ENCODE measurements around the gene RBM10. TPM values are rescaled to one million over a fixed set of nuclear protein-coding genes. Genes with fewer than 3 reads are reported as not detected.

RBM10 gene
- total and polyA plus RNA-seq, 9 of the 15 experiments (the other 6 are each of a cell fraction or from before 2014, with no cell fraction given), result 1.1 to 61.7 (median 31.5) TPM

GRCh38 chrX:47218280-47218919, 73.4 kb downstream of the RBM10 start, which contains the start of gene CDK16 (continued):
- peak in 1 of 2 experiments; percentile 65; a peak in 1 of 4 replicates for TF ChIP-seq TRIM24 (IDR thresholded peaks at IDR 0.05)
- TF ChIP-seq RNF219 (CRISPR knock-in tag; IDR thresholded peaks at IDR 0.05), result no peak
- TF ChIP-seq CC2D1A (IDR thresholded peaks at IDR 0.05), result 0 out of 2 replicates have a peak, but pooled peaks have one; percentile 13
- TF ChIP-seq PRDM10 (IDR thresholded peaks at IDR 0.05; ENCODE audit: partially characterized antibody), result peak; percentile 100
- no peak for TF ChIP-seq FOXK1 (CRISPR knock-in tag; IDR thresholded peaks at IDR 0.05; ENCODE audit: borderline replicate concordance)
- peak; percentile 21; the same call in 1 of the 2 replicates for TF ChIP-seq C11orf30 (IDR thresholded peaks at IDR 0.05; ENCODE audit: low read depth)
- TF ChIP-seq TCF7L2 (IDR thresholded peaks at IDR 0.05; ENCODE audit: low read depth, low read length), result peak; percentile 89
- TF ChIP-seq TRIM25 (IDR thresholded peaks at IDR 0.05; ENCODE audit: borderline replicate concordance), result no peak
- peak; percentile 94 for TF ChIP-seq MBD2 (IDR thresholded peaks at IDR 0.05; ENCODE audit: borderline replicate concordance, low read depth)
- peak; percentile 68 for TF ChIP-seq SP1 (CRISPR knock-in tag; IDR thresholded peaks at IDR 0.05)
- TF ChIP-seq ZNF408 (CRISPR knock-in tag; IDR thresholded peaks at IDR 0.05; ENCODE audit: low read depth), result no peak
